ENCODE results near the gene FILIP1L. TPM values are rescaled to one million over a fixed set of nuclear protein-coding genes. Genes with fewer than 3 reads are reported as not detected.

Gene FILIP1L
- total RNA-seq, 1 experiment from 2014 or later, result 0.07 TPM

DNA sequence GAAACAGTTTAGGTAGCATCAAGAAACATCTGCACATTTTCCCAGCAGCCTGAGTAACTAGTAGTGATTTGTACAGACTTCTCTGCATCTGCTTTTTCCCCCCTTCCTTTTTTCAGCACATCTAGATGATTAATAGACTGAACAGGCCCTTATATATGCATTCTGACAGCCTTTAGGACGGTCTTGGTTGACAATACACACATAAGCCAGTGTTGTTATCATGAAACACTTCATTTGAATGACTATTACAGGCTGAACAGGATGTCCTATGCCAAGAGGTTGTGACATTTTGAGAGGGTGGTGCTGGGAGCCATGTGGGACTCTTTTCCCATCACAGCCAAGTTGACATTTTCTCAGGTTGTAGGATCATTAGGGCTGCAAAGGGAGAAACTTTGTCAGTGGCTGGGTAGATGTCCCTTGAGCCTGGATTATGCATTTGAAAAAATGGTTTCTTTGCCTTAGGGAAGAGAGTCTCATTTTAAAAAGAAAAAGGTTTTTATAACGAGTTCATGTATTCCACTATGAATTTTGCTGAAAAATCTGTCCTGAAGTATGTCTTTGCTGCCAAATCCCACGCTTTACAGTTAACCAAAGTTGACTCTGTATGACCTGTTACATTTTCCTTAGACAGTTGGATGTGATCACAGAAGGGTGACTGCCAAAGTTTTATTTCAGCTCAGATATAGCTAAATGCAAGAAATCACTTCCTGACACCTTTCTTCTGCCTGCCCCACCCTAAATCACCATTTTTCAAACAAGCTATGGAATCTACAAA lies 73.7 kb downstream of the FILIP1L start:
- Histone ChIP-seq H3K23me2 (ENCODE audit: insufficient read length, low read depth, low read length, poor library complexity, severe bottlenecking) (no peaks in the 10 kb centered on the region), H3K27ac (ENCODE audit: insufficient read length, low read depth, low read length) (no peak overlapping the region), H3K9me3 (ENCODE audit: control insufficient read depth, low read depth, low read length) (no peaks in the 10 kb centered on the region), H3K9ac (ENCODE audit: extremely low read depth, insufficient read length, low read length) (peak overlapping the region; percentile 9), H3K56ac (ENCODE audit: insufficient read length, low read depth, low read length) (no peak overlapping the region), H4K20me1 (ENCODE audit: control insufficient read depth, insufficient read depth, insufficient read length) (no peaks in the 10 kb centered on the region), H3K79me2 (ENCODE audit: insufficient read depth, low read length) (no peaks in the 10 kb centered on the region), H3T11ph (ENCODE audit: low read length) (no peak overlapping the region), H2BK15ac (ENCODE audit: low read depth, low read length) (no peak overlapping the region), H4K91ac (ENCODE audit: insufficient read length, low read depth, low read length) (no peak overlapping the region), H4K8ac (replicated peaks; ENCODE audit: insufficient read length, low read depth, low read length) (no peak overlapping the region), H3K18ac (ENCODE audit: insufficient read length, low read depth, low read length) (no peak overlapping the region), H2BK120ac (ENCODE audit: low read depth, low read length, poor library complexity, severe bottlenecking) (no peak overlapping the region), H2AFZ (ENCODE audit: low read length) (no peak overlapping the region), H2BK12ac (ENCODE audit: insufficient read length, low read depth, low read length) (no peak overlapping the region), H2BK5ac (ENCODE audit: insufficient read length, low read length) (no peak overlapping the region), H3K4me1 (ENCODE audit: insufficient read depth, low read length) (peaks cover under 1% of the 10 kb centered on the region; the same call in 1 of the 2 replicates), H3K23ac (ENCODE audit: insufficient read length, low read depth, low read length) (no peak overlapping the region), H3K27me3 (ENCODE audit: insufficient read depth, low read length) (no peaks in the 10 kb centered on the region), H3K4ac (ENCODE audit: low read depth, low read length) (no peak overlapping the region), H4K5ac (ENCODE audit: insufficient read length, low read depth, low read length) (no peak overlapping the region), H3K14ac (ENCODE audit: insufficient read depth, low read length) (no peak overlapping the region), H3K79me1 (ENCODE audit: insufficient read depth, low read depth, low read length, poor library complexity, severe bottlenecking) (no peaks in the 10 kb centered on the region), H2BK20ac (ENCODE audit: low read depth, low read length, poor library complexity, severe bottlenecking) (no peak overlapping the region), H3K4me2 (ENCODE audit: insufficient read depth, insufficient read length, low read length) (no peak overlapping the region), H2AK5ac (ENCODE audit: insufficient read length, low read length) (no peak overlapping the region)
- TF ChIP-seq, protein P1, sequence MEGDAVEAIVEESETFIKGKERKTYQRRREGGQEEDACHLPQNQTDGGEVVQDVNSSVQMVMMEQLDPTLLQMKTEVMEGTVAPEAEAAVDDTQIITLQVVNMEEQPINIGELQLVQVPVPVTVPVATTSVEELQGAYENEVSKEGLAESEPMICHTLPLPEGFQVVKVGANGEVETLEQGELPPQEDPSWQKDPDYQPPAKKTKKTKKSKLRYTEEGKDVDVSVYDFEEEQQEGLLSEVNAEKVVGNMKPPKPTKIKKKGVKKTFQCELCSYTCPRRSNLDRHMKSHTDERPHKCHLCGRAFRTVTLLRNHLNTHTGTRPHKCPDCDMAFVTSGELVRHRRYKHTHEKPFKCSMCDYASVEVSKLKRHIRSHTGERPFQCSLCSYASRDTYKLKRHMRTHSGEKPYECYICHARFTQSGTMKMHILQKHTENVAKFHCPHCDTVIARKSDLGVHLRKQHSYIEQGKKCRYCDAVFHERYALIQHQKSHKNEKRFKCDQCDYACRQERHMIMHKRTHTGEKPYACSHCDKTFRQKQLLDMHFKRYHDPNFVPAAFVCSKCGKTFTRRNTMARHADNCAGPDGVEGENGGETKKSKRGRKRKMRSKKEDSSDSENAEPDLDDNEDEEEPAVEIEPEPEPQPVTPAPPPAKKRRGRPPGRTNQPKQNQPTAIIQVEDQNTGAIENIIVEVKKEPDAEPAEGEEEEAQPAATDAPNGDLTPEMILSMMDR (conservative IDR thresholded peaks at IDR 0.05), result no peak
- Mint-ChIP-seq H3K27ac (peak overlapping the region in 1 of 3 experiments; percentile 46; a peak in 1 of 7 replicates), H3K27me3 (ENCODE audit: low read depth) (no peaks in the 10 kb centered on the region), H3K4me3 (no peak overlapping the region), H3K9me3 (no peaks in the 10 kb centered on the region), H3K36me3 (ENCODE audit: insufficient read depth in 1 of 3, low read depth in 3 of 3) (no peaks in the 10 kb centered on the region), H3K4me1 (peaks cover 11 to 15% of the 10 kb centered on the region in 2 experiments)
- WGBS (ENCODE audit: extremely low coverage, insufficient read length, low lambda C conversion rate), result no CpG with 5 or more reads among the region's 3 CpGs
- no peak for DNase-seq
